Ascending aorta (tissue), 2 donors: ENCODE measurements around the gene FAM120C. TPM values are rescaled to one million over a fixed set of nuclear protein-coding genes. Genes with fewer than 3 reads are reported as not detected.
A peak's percentile ranks its signal among the peaks of the same experiment; 100 is the strongest.

Source experiments
- DNase-seq, 2 donors: peaks; one replicate each; pipeline ENCODE4 v3.0.0-alpha.2; 2019; ENCODE audit warnings: low spot score in 2 of 2
- H3K27ac ChIP-seq, 2 donors: fragments of 200-600 bp; sonication (generic); one replicate each; pipeline ENCODE4 v1.5.1; 2016 to 2017; ENCODE audit warnings: mild to moderate bottlenecking in 1 of 2
- H3K27me3 ChIP-seq: fragments of 200-600 bp; sonication (generic); one replicate; pipeline ENCODE4 v1.5.1; 2017
- H3K36me3 ChIP-seq, 2 donors: fragments of 200-600 bp; sonication (generic); one replicate each; pipeline ENCODE4 v1.5.1; 2016
- H3K4me1 ChIP-seq, 2 donors: fragments of 200-600 bp; sonication (generic); one replicate each; pipeline ENCODE4 v1.5.1; 2016 to 2017; ENCODE audit warnings: mild to moderate bottlenecking in 1 of 2
- H3K4me3 ChIP-seq, 2 donors: fragments of 200-600 bp; sonication (generic); one replicate each; pipeline ENCODE4 v1.5.1; 2016 to 2017; ENCODE audit warnings: mild to moderate bottlenecking in 1 of 2
- H3K9me3 ChIP-seq, 2 donors: fragments of 200-600 bp; sonication (generic); one replicate each; pipeline ENCODE4 v1.5.1; 2016
- intact Hi-C: fragments of 100-400 bp; cut with DNase I; formaldehyde crosslinking; loops from one replicate; pipeline ENCODE4 v1.15.1; 2023
- total RNA-seq: library from RNA; depleted of rRNA; stranded (reverse); fragments of >200 nt; gene quantifications from one replicate; pipeline ENCODE4 v1.1.0, GENCODE V29; 2016
- TF ChIP-seq, protein P1 (sequence below), 3 experiments: fragments of 200-600 bp in 2 of 3; fragments of 450-650 bp in 1 of 3; sonication (generic) in 2 of 3; IDR thresholded peaks; one replicate each; pipeline ENCODE4 v1.5.1; 2016 to 2019; ENCODE audit warnings: antibody characterized with exemption in 3 of 3, mild to moderate bottlenecking in 1 of 3, moderate library complexity in 1 of 3

Gene FAM120C
- total RNA-seq, 1 donor from 2014 or later = 1.6 TPM

- Histone ChIP-seq H3K4me3 (peak overlapping the region; percentile 69 to 78), H3K27me3 (no peaks in the 10 kb centered on the region), H3K4me1 (peaks cover 0 to 3% of the 10 kb centered on the region in 2 donors), H3K9me3 (no peaks in the 10 kb centered on the region), H3K27ac (peak overlapping the region; percentile 86 to 91), H3K36me3 (no peaks in the 10 kb centered on the region)
- TF ChIP-seq, protein P1, sequence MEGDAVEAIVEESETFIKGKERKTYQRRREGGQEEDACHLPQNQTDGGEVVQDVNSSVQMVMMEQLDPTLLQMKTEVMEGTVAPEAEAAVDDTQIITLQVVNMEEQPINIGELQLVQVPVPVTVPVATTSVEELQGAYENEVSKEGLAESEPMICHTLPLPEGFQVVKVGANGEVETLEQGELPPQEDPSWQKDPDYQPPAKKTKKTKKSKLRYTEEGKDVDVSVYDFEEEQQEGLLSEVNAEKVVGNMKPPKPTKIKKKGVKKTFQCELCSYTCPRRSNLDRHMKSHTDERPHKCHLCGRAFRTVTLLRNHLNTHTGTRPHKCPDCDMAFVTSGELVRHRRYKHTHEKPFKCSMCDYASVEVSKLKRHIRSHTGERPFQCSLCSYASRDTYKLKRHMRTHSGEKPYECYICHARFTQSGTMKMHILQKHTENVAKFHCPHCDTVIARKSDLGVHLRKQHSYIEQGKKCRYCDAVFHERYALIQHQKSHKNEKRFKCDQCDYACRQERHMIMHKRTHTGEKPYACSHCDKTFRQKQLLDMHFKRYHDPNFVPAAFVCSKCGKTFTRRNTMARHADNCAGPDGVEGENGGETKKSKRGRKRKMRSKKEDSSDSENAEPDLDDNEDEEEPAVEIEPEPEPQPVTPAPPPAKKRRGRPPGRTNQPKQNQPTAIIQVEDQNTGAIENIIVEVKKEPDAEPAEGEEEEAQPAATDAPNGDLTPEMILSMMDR (IDR thresholded peaks at IDR 0.05) = no peak
- intact Hi-C loops = loop anchor here (2.0 to 10.0 kb wide), 5 partner anchors 175 to 822 kb away; partner anchors contain the start of genes APEX2, HUWE1 and WNK3
- peak in 1 of 2 donors; percentile 82 for DNase-seq
Measured at GRCh38 chrX:54182194-54182863, 725 bp downstream of the FAM120C start.

DNA sequence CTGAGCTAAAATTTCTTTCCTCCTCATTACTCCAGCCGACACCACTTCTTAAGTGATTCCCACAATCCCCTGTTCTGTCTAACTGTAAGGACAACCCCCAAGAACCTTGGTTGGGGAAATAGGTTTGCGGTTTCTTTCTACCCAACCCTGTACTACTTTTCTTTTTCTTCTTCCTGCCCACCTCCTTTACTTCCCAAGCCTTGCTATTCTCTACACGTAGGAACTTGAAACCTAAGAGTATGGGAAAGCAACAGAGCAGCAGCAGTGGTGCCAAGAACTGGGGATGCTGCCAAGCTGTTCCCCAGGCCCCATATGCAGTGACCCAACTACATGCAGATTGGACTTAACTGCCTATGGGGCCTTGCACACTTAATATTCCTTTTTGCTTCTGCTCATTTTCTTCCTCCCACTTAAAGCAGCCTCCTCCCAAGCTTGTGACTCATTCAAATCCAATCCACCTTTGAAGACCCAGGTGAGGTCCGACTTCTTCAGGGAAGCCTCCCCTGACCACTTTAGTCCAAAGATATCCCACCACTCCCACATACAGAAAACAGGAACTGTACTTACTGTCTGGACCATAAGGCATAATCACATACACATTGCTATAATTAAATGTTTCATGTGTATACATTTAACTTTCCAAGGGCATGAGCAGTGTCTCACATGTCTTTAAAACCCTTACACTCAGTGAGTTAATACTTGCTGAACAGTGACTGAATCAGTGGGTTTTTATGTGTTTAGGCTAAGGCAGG lies 1.7 kb downstream of the FAM120C start:
- intact Hi-C loops = loop anchor here (5.0 to 10.0 kb wide), 4 partner anchors 176 to 823 kb away; partner anchors contain the start of genes APEX2, HUWE1 and WNK3
- no peaks in the 10 kb centered on the region for H3K27me3 ChIP-seq
- H3K4me3 ChIP-seq = peak overlapping the region; percentile 2 to 69
- no peak for DNase-seq
- peaks cover 0 to 3% of the 10 kb centered on the region in 2 donors for H3K4me1 ChIP-seq
- TF ChIP-seq, protein P1 (IDR thresholded peaks at IDR 0.05) = no peak
- H3K36me3 ChIP-seq = no peaks in the 10 kb centered on the region
- H3K27ac ChIP-seq = peak overlapping the region in 1 of 2 donors; percentile 91
- H3K9me3 ChIP-seq = no peaks in the 10 kb centered on the region

DNA sequence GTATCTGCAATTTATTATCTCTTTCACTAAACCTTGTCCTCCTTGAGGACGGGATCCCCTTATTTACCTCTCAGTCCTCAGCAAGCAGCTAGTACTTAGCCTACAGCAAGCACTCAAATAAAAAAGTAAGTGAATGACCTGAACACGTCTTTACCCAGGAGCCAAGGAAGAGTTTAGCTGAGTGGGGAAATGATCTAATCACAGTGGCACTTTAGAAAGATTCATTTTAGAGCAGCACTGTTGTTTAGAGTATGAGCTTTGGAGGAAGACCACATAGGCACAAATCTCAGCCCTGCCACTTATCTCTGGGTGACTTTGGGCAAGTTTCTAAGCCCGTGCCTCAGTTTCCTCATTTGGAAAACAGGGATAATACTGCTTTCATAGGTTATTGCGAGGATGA lies 2.7 kb downstream of the FAM120C start:
- Histone ChIP-seq H3K4me3 (no peak overlapping the region), H3K36me3 (no peaks in the 10 kb centered on the region), H3K27me3 (no peaks in the 10 kb centered on the region), H3K27ac (no peak overlapping the region), H3K9me3 (no peaks in the 10 kb centered on the region), H3K4me1 (peaks cover 0 to 3% of the 10 kb centered on the region in 2 donors)
- TF ChIP-seq, protein P1 (IDR thresholded peaks at IDR 0.05) = no peak
- intact Hi-C loops = loop anchor here (5.0 to 10.0 kb wide), 4 partner anchors 177 to 824 kb away; partner anchors contain the start of genes APEX2, HUWE1 and WNK3
- no peak for DNase-seq

GRCh38 chrX:54178100-54178940 lies 4.7 kb downstream of the FAM120C start:
- Histone ChIP-seq H3K27ac (no peak overlapping the region), H3K4me1 (peaks cover 0 to 3% of the 10 kb centered on the region in 2 donors), H3K9me3 (no peaks in the 10 kb centered on the region), H3K27me3 (no peaks in the 10 kb centered on the region), H3K36me3 (no peaks in the 10 kb centered on the region), H3K4me3 (no peak overlapping the region)
- TF ChIP-seq, protein P1 (IDR thresholded peaks at IDR 0.05) = no peak
- no peak for DNase-seq
- intact Hi-C loops = no loop called here

DNA sequence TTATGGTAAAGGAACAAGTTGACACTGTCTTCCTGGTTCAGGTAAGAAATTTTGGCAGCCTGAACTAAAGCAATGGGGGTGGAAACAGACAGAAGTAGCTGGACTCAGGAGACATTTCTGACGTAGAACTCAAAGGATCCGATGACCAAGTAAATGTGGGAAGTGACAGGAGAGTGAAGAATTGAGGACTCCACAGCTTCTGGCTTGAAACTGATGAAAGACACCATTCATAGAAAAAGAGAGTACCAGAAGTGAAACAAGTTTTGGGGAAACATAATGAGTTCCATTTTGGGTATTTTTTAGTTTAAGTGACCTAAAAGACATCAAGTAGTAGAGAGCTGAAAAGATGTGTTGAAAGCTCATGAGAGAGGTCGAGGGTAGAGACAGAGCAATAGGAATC lies 5.7 kb downstream of the FAM120C start:
- Histone ChIP-seq H3K36me3 (no peaks in the 10 kb centered on the region), H3K27me3 (no peaks in the 10 kb centered on the region), H3K4me3 (no peak overlapping the region), H3K4me1 (peaks cover 0 to 3% of the 10 kb centered on the region in 2 donors), H3K27ac (no peak overlapping the region), H3K9me3 (no peaks in the 10 kb centered on the region)
- DNase-seq = no peak
- TF ChIP-seq, protein P1 (IDR thresholded peaks at IDR 0.05) = no peak
- intact Hi-C loops = no loop called here
